B cell (primary cell): ENCODE measurements around the gene ZNF407.

Source experiments
- EZH2 ChIP-seq: IDR thresholded peaks from 2 replicates; pipeline ENCODE4 v1.6.1; 2012; ENCODE audit warnings: borderline replicate concordance, low read depth, mild to moderate bottlenecking, moderate library complexity, low read length; ENCODE audit not compliant: insufficient read depth, poor library complexity, severe bottlenecking
- TF ChIP-seq, protein P1 (sequence below): fragments of 200-600 bp; IDR thresholded peaks from one replicate; pipeline ENCODE4 v1.8.0; 2022; ENCODE audit warnings: antibody characterized with exemption, mild to moderate bottlenecking

DNA sequence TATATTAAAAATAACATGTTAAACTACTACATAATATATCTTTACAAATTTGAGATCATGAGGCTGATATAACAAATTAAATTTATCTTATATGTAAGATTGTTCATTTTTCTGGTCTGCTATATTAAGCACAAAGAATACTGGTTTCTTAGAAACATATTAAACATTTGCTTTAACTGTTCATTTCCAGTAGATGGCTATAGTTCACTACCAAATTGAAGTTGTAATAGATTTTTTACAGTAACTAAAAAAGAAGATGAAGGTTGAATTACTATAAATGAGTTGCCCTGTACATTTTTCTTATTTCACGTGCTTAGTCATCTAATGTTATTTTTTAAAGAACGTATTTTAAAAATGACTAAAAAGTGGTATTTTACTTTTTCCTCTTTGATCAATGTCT, 57.0 kb downstream of the ZNF407 start:
- TF ChIP-seq, protein P1, sequence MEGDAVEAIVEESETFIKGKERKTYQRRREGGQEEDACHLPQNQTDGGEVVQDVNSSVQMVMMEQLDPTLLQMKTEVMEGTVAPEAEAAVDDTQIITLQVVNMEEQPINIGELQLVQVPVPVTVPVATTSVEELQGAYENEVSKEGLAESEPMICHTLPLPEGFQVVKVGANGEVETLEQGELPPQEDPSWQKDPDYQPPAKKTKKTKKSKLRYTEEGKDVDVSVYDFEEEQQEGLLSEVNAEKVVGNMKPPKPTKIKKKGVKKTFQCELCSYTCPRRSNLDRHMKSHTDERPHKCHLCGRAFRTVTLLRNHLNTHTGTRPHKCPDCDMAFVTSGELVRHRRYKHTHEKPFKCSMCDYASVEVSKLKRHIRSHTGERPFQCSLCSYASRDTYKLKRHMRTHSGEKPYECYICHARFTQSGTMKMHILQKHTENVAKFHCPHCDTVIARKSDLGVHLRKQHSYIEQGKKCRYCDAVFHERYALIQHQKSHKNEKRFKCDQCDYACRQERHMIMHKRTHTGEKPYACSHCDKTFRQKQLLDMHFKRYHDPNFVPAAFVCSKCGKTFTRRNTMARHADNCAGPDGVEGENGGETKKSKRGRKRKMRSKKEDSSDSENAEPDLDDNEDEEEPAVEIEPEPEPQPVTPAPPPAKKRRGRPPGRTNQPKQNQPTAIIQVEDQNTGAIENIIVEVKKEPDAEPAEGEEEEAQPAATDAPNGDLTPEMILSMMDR, result no peak
- no peak for TF ChIP-seq EZH2
